Spleen (tissue), 11 donors: Measurements from ENCODE around the gene DEK. TPM values are rescaled to one million over a fixed set of nuclear protein-coding genes. Genes with fewer than 3 reads are reported as not detected.

Experiments used
- DNase-seq: peaks from one replicate; pipeline ENCODE4 v3.0.0-alpha.2; 2020
- H3K27ac ChIP-seq, 8 donors: fragments of 200-600 bp; sonication (generic) in 7 of 8; 1 replicate in 4 of 8; 2 replicates in 4 of 8; pipeline versions ENCODE4 v1.5.0 to v1.8.0; 2016 to 2021; ENCODE audit warnings: inconsistent platforms in 4 of 8, mild to moderate bottlenecking in 4 of 8, moderate library complexity in 1 of 8
- H3K27me3 ChIP-seq, 7 donors: fragments of 200-600 bp; sonication (generic) in 6 of 7; replicated peaks in 1 of 7; 1 replicate in 4 of 7; 2 replicates in 3 of 7; pipeline versions ENCODE4 v1.5.0 to v1.8.0; 2016 to 2021; ENCODE audit warnings: inconsistent platforms in 3 of 7, mild to moderate bottlenecking in 1 of 7
- H3K36me3 ChIP-seq, 6 donors: fragments of 200-600 bp; sonication (generic) in 5 of 6; 1 replicate in 4 of 6; 2 replicates in 2 of 6; pipeline versions ENCODE4 v1.5.0 to v1.8.0; 2016 to 2021; ENCODE audit warnings: inconsistent platforms in 2 of 6
- H3K4me1 ChIP-seq, 6 donors: fragments of 200-600 bp; sonication (generic) in 5 of 6; 1 replicate in 3 of 6; 2 replicates in 3 of 6; pipeline versions ENCODE4 v1.5.0 to v1.8.0; 2016 to 2021; ENCODE audit warnings: inconsistent platforms in 3 of 6
- H3K4me3 ChIP-seq, 8 donors: fragments of 200-600 bp; sonication (generic) in 7 of 8; 1 replicate in 4 of 8; 2 replicates in 4 of 8; pipeline versions ENCODE4 v1.5.0 to v1.8.0; 2016 to 2021; ENCODE audit warnings: inconsistent platforms in 4 of 8, mild to moderate bottlenecking in 4 of 8, moderate library complexity in 2 of 8
- H3K9me3 ChIP-seq, 8 donors: fragments of 200-600 bp; sonication (generic) in 7 of 8; 1 replicate in 4 of 8; 2 replicates in 4 of 8; pipeline versions ENCODE4 v1.5.0 to v1.8.0; 2016 to 2021; ENCODE audit warnings: inconsistent platforms in 4 of 8
- POLR2A ChIP-seq, 3 donors: fragments of 450-650 bp; IDR thresholded peaks; one replicate each; pipeline ENCODE4 v1.5.1; 2017; ENCODE audit warnings: antibody characterized with exemption in 3 of 3, mild to moderate bottlenecking in 1 of 3
- POLR2AphosphoS5 ChIP-seq, 3 donors: sonication (generic); formaldehyde crosslinking; IDR thresholded peaks; one replicate each; pipeline ENCODE4 v1.5.1; 2017; ENCODE audit warnings: antibody characterized with exemption in 3 of 3
- WGBS, 5 donors: extraction: QIAGEN DNeasy Blood & Tissue Kit in 3 of 5; methylation state at CpG; one replicate each; pipeline versions ENCODE4 v1.1.5 to v1.1.7; 2013 to 2018; 5-methylcytosine and 5-hydroxymethylcytosine counted together
- intact Hi-C: fragments of 100-400 bp; cut with DNase I; formaldehyde crosslinking; loops from one replicate; pipeline ENCODE4 v1.15.0; 2023; ENCODE audit warnings: low total_unique reads
- polyA plus RNA-seq, 3 donors: library from polyadenylated mRNA; stranded (reverse); fragments of 200-250 nt; gene quantifications; one replicate each; pipeline ENCODE4 v1.2.1, GENCODE V29; 2013
- total RNA-seq, 7 donors: library from RNA; depleted of rRNA in 3 of 7; stranded (reverse); fragments of >200 nt in 3 of 7; fragmentation: NEBNext Ultra II Directional in 4 of 7; extraction: Animal tissue kit (Norgen Biotek cat#: 25700) in 4 of 7; gene quantifications; one replicate each; pipeline versions ENCODE4 v1.1.0 to v1.2.1, GENCODE V29; 2016 to 2021
- TF ChIP-seq, protein P1 (sequence below), 11 experiments: fragments of 200-600 bp in 7 of 11; fragments of 450-650 bp in 4 of 11; sonication (generic) in 4 of 11; IDR thresholded peaks in 8 of 11; conservative IDR thresholded peaks in 3 of 11; 1 replicate in 7 of 11; 2 replicates in 4 of 11; pipeline versions ENCODE4 v1.4.0 to v1.8.0; 2016 to 2021; ENCODE audit warnings: antibody characterized with exemption in 11 of 11, inconsistent platforms in 4 of 11, mild to moderate bottlenecking in 1 of 11
- donor health status: healthy with polysubstance abuse.
- donor health status: DM: no; HTN: no; CAD: no; lungs with moderate emphysema.
- donor health status: DM: no; HTN: no; CAD: no.
- donor health status: Bipolar disorder and iron deficiency.
- donor health status: healthy.
- donor health status: DM: no; HTN: no; CAD: no.
- donor health status: DM: yes; HTN: yes; CAD: no.

Gene DEK
- total and polyA plus RNA-seq, 10 donors, result 27.4 to 133 (median 73.9) TPM

- no peaks in the 10 kb centered on the region for H3K9me3 ChIP-seq
- peaks cover 0 to 79% (median under 1%) of the 10 kb centered on the region in 6 donors for H3K36me3 ChIP-seq
- intact Hi-C loops, result no loop called here
- TF ChIP-seq, protein P1, sequence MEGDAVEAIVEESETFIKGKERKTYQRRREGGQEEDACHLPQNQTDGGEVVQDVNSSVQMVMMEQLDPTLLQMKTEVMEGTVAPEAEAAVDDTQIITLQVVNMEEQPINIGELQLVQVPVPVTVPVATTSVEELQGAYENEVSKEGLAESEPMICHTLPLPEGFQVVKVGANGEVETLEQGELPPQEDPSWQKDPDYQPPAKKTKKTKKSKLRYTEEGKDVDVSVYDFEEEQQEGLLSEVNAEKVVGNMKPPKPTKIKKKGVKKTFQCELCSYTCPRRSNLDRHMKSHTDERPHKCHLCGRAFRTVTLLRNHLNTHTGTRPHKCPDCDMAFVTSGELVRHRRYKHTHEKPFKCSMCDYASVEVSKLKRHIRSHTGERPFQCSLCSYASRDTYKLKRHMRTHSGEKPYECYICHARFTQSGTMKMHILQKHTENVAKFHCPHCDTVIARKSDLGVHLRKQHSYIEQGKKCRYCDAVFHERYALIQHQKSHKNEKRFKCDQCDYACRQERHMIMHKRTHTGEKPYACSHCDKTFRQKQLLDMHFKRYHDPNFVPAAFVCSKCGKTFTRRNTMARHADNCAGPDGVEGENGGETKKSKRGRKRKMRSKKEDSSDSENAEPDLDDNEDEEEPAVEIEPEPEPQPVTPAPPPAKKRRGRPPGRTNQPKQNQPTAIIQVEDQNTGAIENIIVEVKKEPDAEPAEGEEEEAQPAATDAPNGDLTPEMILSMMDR (IDR thresholded peaks at IDR 0.05 in 8 of 11, conservative IDR thresholded peaks at IDR 0.05 in 3 of 11), result no peak
- TF ChIP-seq POLR2A (IDR thresholded peaks at IDR 0.05) (no peak), POLR2AphosphoS5 (IDR thresholded peaks at IDR 0.05) (no peak)
- peaks cover 0 to 49% (median 11%) of the 10 kb centered on the region in 6 donors for H3K4me1 ChIP-seq
- WGBS, 5 donors, result 75 to 95% (median 91%) methylated on average over 4 of the region's 4 CpGs
- no peaks in the 10 kb centered on the region for H3K27me3 ChIP-seq
- DNase-seq, result no peak
- no peak overlapping the region for H3K4me3 ChIP-seq
- H3K27ac ChIP-seq, result no peak overlapping the region
Observed at GRCh38 chr6:18182568-18182967, 81.8 kb downstream of the DEK start.

GRCh38 chr6:18179770-18180356 lies 84.5 kb downstream of the DEK start:
- no peak for TF ChIP-seq POLR2A (IDR thresholded peaks at IDR 0.05)
- no peak for TF ChIP-seq POLR2AphosphoS5 (IDR thresholded peaks at IDR 0.05)
- TF ChIP-seq, protein P1 (IDR thresholded peaks at IDR 0.05 in 8 of 11, conservative IDR thresholded peaks at IDR 0.05 in 3 of 11), result no peak
- intact Hi-C loops, result no loop called here
- 38 to 57% (median 49%) methylated on average over 5 of the region's 5 CpGs for WGBS, 5 donors

GRCh38 chr6:18178960-18179615 lies 85.2 kb downstream of the DEK start:
- TF ChIP-seq POLR2AphosphoS5 (IDR thresholded peaks at IDR 0.05), result no peak
- TF ChIP-seq, protein P1 (IDR thresholded peaks at IDR 0.05 in 8 of 11, conservative IDR thresholded peaks at IDR 0.05 in 3 of 11), result no peak
- no peak for TF ChIP-seq POLR2A (IDR thresholded peaks at IDR 0.05)
- WGBS, 5 donors, result 68 to 80% (median 74%) methylated on average over 3 of the region's 3 CpGs
- H3K4me1 ChIP-seq, result peaks cover 0 to 41% (median 2%) of the 10 kb centered on the region in 6 donors

More at GRCh38 chr6:18179770-18180356, 84.5 kb downstream of the DEK start:
- Histone ChIP-seq H3K27ac (peak overlapping the region in 4 of 8 donors; percentile 33 to 60 (median 49)), H3K4me3 (no peak overlapping the region), H3K27me3 (no peaks in the 10 kb centered on the region), H3K9me3 (no peaks in the 10 kb centered on the region), H3K36me3 (peaks cover 0 to 67% (median under 1%) of the 10 kb centered on the region in 6 donors), H3K4me1 (peaks cover 0 to 41% (median 2%) of the 10 kb centered on the region in 6 donors)
- DNase-seq, result no peak

More at GRCh38 chr6:18178960-18179615, 85.2 kb downstream of the DEK start:
- no peak for DNase-seq
- Histone ChIP-seq H3K9me3 (no peaks in the 10 kb centered on the region), H3K27me3 (no peaks in the 10 kb centered on the region), H3K36me3 (peaks cover 0 to 67% (median 5%) of the 10 kb centered on the region in 6 donors), H3K4me3 (no peak overlapping the region), H3K27ac (peak overlapping the region in 3 of 8 donors; percentile 40 to 60 (median 58))
- intact Hi-C loops, result no loop called here
